Thoracic aorta (tissue), 2 donors: ENCODE data around the gene GOLGA6L7. TPM values are rescaled to one million over a fixed set of nuclear protein-coding genes. Genes with fewer than 3 reads are reported as not detected.

Experiments used
- ATAC-seq: fragments of 150-250 bp; one replicate; pipeline ENCODE4 v1.8.0; 2017; ENCODE audit warnings: low read depth; ENCODE audit not compliant: insufficient number of reproducible peaks, low FRiP score
- DNase-seq: peaks from one replicate; pipeline ENCODE4 v3.0.0-alpha.2; 2020; ENCODE audit warnings: low spot score
- H3K27ac ChIP-seq, 2 donors: fragments of 200-600 bp; sonication (generic); 1 replicate in 1 of 2; 2 replicates in 1 of 2; pipeline ENCODE4 v1.5.1; 2016; ENCODE audit warnings: mild to moderate bottlenecking in 2 of 2, moderate library complexity in 2 of 2
- H3K27me3 ChIP-seq: fragments of 200-600 bp; sonication (generic); replicated peaks from 2 replicates; pipeline ENCODE4 v1.6.0; 2016; ENCODE audit warnings: mild to moderate bottlenecking; ENCODE audit not compliant: insufficient read depth
- H3K36me3 ChIP-seq: fragments of 200-600 bp; sonication (generic); one replicate; pipeline ENCODE4 v1.5.1; 2016
- H3K4me1 ChIP-seq, 2 donors: fragments of 200-600 bp; sonication (generic); 1 replicate in 1 of 2; 2 replicates in 1 of 2; pipeline versions ENCODE4 v1.5.1 to v1.6.0; 2016; ENCODE audit warnings: low read depth in 2 of 2, mild to moderate bottlenecking in 1 of 2; ENCODE audit not compliant: control insufficient read depth in 1 of 2
- H3K4me3 ChIP-seq: fragments of 200-600 bp; sonication (generic); 2 replicates; pipeline ENCODE4 v1.5.1; 2016; ENCODE audit warnings: mild to moderate bottlenecking
- H3K9me3 ChIP-seq: fragments of 200-600 bp; sonication (generic); 2 replicates; pipeline ENCODE4 v1.5.1; 2016
- CTCF ChIP-seq: fragments of 200-600 bp; sonication (generic); IDR thresholded peaks from one replicate; pipeline ENCODE4 v1.5.1; 2019; ENCODE audit warnings: antibody characterized with exemption
- total RNA-seq, 2 donors: library from RNA; depleted of rRNA; stranded (reverse); fragments of >200 nt; gene quantifications; one replicate each; pipeline versions ENCODE4 v1.1.0 to v1.2.3, GENCODE V29; 2016

The GOLGA6L7 gene
- total RNA-seq, 2 donors from 2014 or later = not detected

GRCh38 chr15:28880680-28881079 is 32.2 kb upstream of the GOLGA6L7 start:
- no peaks in the 10 kb centered on the region for H3K9me3 ChIP-seq
- no peaks in the 10 kb centered on the region for H3K36me3 ChIP-seq
- DNase-seq (no peak), ATAC-seq (no peak)
- no peak overlapping the region for H3K4me3 ChIP-seq
- no peak overlapping the region for H3K27ac ChIP-seq
- H3K4me1 ChIP-seq = peaks cover 0 to 6% of the 10 kb centered on the region in 2 donors
- H3K27me3 ChIP-seq = no peaks in the 10 kb centered on the region
- no peak for TF ChIP-seq CTCF

GRCh38 chr15:28879551-28879950 is 31.1 kb upstream of the GOLGA6L7 start:
- TF ChIP-seq CTCF = no peak
- H3K4me1 ChIP-seq = no peaks in the 10 kb centered on the region
- no peak overlapping the region for H3K27ac ChIP-seq
- no peak for ATAC-seq
- no peak for DNase-seq
- no peak overlapping the region for H3K4me3 ChIP-seq
- H3K27me3 ChIP-seq = no peaks in the 10 kb centered on the region
- H3K36me3 ChIP-seq = no peaks in the 10 kb centered on the region
- no peaks in the 10 kb centered on the region for H3K9me3 ChIP-seq

GRCh38 chr15:28878209-28878608 is 29.8 kb upstream of the GOLGA6L7 start:
- no peaks in the 10 kb centered on the region for H3K4me1 ChIP-seq
- TF ChIP-seq CTCF = no peak
- no peak for DNase-seq
- H3K9me3 ChIP-seq = no peaks in the 10 kb centered on the region
- H3K27ac ChIP-seq = no peak overlapping the region
- H3K27me3 ChIP-seq = no peaks in the 10 kb centered on the region
- no peak overlapping the region for H3K4me3 ChIP-seq
- no peak for ATAC-seq
- H3K36me3 ChIP-seq = no peaks in the 10 kb centered on the region

GRCh38 chr15:28876845-28877185 is 28.4 kb upstream of the GOLGA6L7 start:
- DNase-seq = no peak

GRCh38 chr15:28876131-28876844 is 27.8 kb upstream of the GOLGA6L7 start:
- DNase-seq = no peak
- Histone ChIP-seq H3K4me3 (no peak overlapping the region), H3K27me3 (no peaks in the 10 kb centered on the region), H3K27ac (no peak overlapping the region), H3K9me3 (no peaks in the 10 kb centered on the region), H3K36me3 (no peaks in the 10 kb centered on the region), H3K4me1 (no peaks in the 10 kb centered on the region)
- TF ChIP-seq CTCF = no peak
- no peak for ATAC-seq

More at GRCh38 chr15:28876845-28877185, 28.4 kb upstream of the GOLGA6L7 start:
- no peaks in the 10 kb centered on the region for H3K27me3 ChIP-seq
- no peaks in the 10 kb centered on the region for H3K9me3 ChIP-seq
- no peaks in the 10 kb centered on the region for H3K4me1 ChIP-seq
- no peaks in the 10 kb centered on the region for H3K36me3 ChIP-seq
- ATAC-seq = no peak
- TF ChIP-seq CTCF = no peak
- no peak overlapping the region for H3K27ac ChIP-seq
- no peak overlapping the region for H3K4me3 ChIP-seq
